HUES64 (cell line): ENCODE measurements around the gene RHBDL2.
"Not testable (repeated sequence)": the region's sequence is repeated elsewhere in the genome, so short reads cannot be mapped to it uniquely, and the experiment has no call there.

Source experiments
- H3K27ac ChIP-seq: 2 replicates; pipeline ENCODE4 v1.7.0; 2013; ENCODE audit warnings: low read depth, low read length, inconsistent platforms
- H3K27me3 ChIP-seq: 2 replicates; pipeline ENCODE4 v1.6.1; 2013; ENCODE audit warnings: mild to moderate bottlenecking, low read length; ENCODE audit not compliant: insufficient read depth
- H3K36me3 ChIP-seq: 2 replicates; pipeline ENCODE4 v1.6.1; 2013; ENCODE audit warnings: mild to moderate bottlenecking, low read length; ENCODE audit not compliant: insufficient read depth
- H3K4me1 ChIP-seq: 2 replicates; pipeline ENCODE4 v1.6.1; 2013; ENCODE audit warnings: mild to moderate bottlenecking, low read length, moderate library complexity; ENCODE audit not compliant: insufficient read depth
- H3K4me3 ChIP-seq: 2 replicates; pipeline ENCODE4 v1.5.1; 2013; ENCODE audit warnings: mild to moderate bottlenecking, low read length, moderate library complexity
- H3K9ac ChIP-seq: 2 replicates; pipeline ENCODE4 v1.6.1; 2013; ENCODE audit warnings: mild to moderate bottlenecking, low read depth, low read length
- H3K9me3 ChIP-seq: 2 replicates; pipeline ENCODE4 v1.6.1; 2013; ENCODE audit warnings: low read depth, low read length; ENCODE audit not compliant: insufficient read depth
- WGBS: fragments of 150-250, 120-280 bp; methylation state at CpG from one replicate; pipeline ENCODE4 v1.1.7; 2013; ENCODE audit warnings: missing lambda C conversion rate; 5-methylcytosine and 5-hydroxymethylcytosine counted together

Gene RHBDL2

GRCh38 chr1:38929476-38929875, 12.2 kb downstream of the RHBDL2 start:
- no peaks in the 10 kb centered on the region for H3K9me3 ChIP-seq
- no peak overlapping the region for H3K9ac ChIP-seq
- H3K27ac ChIP-seq, result no peak overlapping the region
- H3K4me3 ChIP-seq, result no peak overlapping the region
- H3K36me3 ChIP-seq, result no peaks in the 10 kb centered on the region
- H3K4me1 ChIP-seq, result no peaks in the 10 kb centered on the region
- no peaks in the 10 kb centered on the region for H3K27me3 ChIP-seq
- WGBS, result 80% methylated on average over 6 of the region's 6 CpGs

DNA sequence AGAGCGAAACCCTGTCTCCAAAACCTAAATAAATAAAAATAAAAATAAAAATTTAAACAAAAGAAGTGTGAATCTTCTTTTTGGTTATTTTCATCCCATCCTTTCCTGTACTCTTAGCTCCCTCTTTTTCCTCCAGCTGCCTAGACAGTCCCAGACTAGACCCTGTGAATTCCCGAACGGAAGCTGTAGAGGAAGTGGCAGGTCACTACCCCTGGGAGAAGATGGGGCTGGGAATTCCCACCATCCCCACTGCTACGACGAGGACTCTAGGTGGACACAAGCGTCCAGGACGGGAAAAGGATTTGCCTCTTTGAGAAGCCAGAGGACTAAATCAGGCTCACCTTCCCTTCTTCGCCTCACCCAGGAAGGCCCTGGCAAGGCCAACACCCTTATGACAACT, 12.6 kb downstream of the RHBDL2 start:
- H3K9me3 ChIP-seq, result no peaks in the 10 kb centered on the region
- no peak overlapping the region for H3K27ac ChIP-seq
- no peaks in the 10 kb centered on the region for H3K36me3 ChIP-seq
- no peak overlapping the region for H3K9ac ChIP-seq
- H3K4me3 ChIP-seq, result no peak overlapping the region
- no peaks in the 10 kb centered on the region for H3K4me1 ChIP-seq
- no peaks in the 10 kb centered on the region for H3K27me3 ChIP-seq
- WGBS, result 93% methylated on average over 7 of the region's 8 CpGs

DNA sequence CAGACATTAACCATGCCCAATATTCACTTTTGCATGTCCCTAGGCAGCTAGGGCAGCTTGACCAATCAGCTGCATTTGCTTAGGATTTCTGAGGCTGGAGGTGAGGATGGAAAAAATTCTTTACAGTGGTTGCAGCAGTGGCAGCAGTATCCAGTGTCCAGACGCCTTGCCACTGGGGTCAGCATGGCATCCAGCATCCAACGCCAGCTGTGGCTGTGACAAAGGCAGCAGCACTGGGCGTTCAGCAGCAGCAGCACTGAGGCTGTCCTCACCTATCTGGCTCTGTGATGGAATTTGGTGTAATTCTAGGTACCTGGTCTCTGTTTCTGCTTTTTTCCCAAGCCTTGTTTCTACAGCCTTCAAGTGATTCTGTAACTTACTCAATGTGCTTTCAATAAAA, 15.5 kb downstream of the RHBDL2 start:
- Histone ChIP-seq H3K9me3 (no peaks in the 10 kb centered on the region), H3K36me3 (no peaks in the 10 kb centered on the region), H3K4me3 (no peak overlapping the region), H3K4me1 (no peaks in the 10 kb centered on the region), H3K27ac (no peak overlapping the region), H3K27me3 (no peaks in the 10 kb centered on the region), H3K9ac (no peak overlapping the region)
- 90% methylated on average over 3 of the region's 3 CpGs for WGBS

- 91% methylated on average over 2 of the region's 2 CpGs for WGBS
- Histone ChIP-seq H3K4me3 (no peak overlapping the region), H3K27ac (no peak overlapping the region), H3K9me3 (no peaks in the 10 kb centered on the region), H3K4me1 (no peaks in the 10 kb centered on the region), H3K36me3 (no peaks in the 10 kb centered on the region), H3K27me3 (no peaks in the 10 kb centered on the region), H3K9ac (no peak overlapping the region)
These were observed 16.2 kb downstream of the RHBDL2 start for GRCh38 chr1:38925391-38925790.

GRCh38 chr1:38923607-38924006, 18.0 kb downstream of the RHBDL2 start:
- Histone ChIP-seq H3K27ac (no peak overlapping the region), H3K4me3 (no peak overlapping the region), H3K9me3 (no peaks in the 10 kb centered on the region), H3K27me3 (no peaks in the 10 kb centered on the region), H3K4me1 (no peaks in the 10 kb centered on the region), H3K36me3 (no peaks in the 10 kb centered on the region), H3K9ac (no peak overlapping the region)
- 95% methylated on average over 3 of the region's 3 CpGs for WGBS

DNA sequence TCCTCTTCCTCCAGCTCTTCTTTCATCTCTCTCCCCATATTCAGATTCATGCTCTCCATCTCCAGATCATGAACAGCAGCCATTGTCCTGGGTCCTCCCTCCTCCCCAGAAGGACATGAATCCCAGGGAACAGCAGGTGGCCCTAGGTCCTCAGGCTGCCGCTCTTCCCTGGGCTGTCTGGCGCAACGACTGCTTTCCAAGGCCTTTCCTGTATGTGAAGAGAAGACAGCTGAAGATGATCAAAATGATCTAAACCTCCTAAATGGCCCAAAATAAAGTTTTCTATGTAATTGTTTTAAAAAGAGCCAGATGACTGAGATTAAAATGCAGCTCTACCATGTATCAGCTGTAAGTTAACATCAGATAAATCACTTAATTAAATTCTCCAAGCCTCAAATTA, 22.5 kb downstream of the RHBDL2 start:
- H3K27me3 ChIP-seq, result no peaks in the 10 kb centered on the region
- H3K27ac ChIP-seq, result no peak overlapping the region
- H3K36me3 ChIP-seq, result no peaks in the 10 kb centered on the region
- H3K4me3 ChIP-seq, result no peak overlapping the region
- WGBS, result 57% methylated on average over 3 of the region's 3 CpGs
- H3K4me1 ChIP-seq, result no peaks in the 10 kb centered on the region
- H3K9ac ChIP-seq, result no peak overlapping the region
- H3K9me3 ChIP-seq, result no peaks in the 10 kb centered on the region

DNA sequence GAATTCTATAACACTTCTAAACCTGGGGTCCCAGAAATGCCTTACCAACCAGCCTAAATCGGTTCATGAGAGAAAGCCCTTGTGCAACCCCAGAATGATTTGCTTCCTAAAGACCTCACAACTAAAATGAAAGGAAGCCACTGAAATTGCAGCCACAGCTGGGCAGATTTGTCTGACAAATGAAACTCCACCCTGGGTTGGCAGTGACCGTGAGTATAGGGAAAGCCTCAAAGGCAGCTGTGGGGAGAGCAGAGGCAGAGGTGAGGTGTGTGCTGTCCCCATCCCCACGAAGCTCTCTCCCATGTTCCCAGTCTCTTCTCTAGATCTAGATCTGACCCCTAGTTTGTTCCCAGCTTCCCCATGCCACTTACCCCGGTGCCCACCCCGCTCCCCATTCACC, 23.1 kb downstream of the RHBDL2 start:
- Histone ChIP-seq H3K4me3 (no peak overlapping the region), H3K4me1 (no peaks in the 10 kb centered on the region), H3K36me3 (no peaks in the 10 kb centered on the region), H3K27ac (no peak overlapping the region), H3K9me3 (no peaks in the 10 kb centered on the region), H3K27me3 (no peaks in the 10 kb centered on the region), H3K9ac (no peak overlapping the region)
- 83% methylated on average over 5 of the region's 5 CpGs for WGBS

- Histone ChIP-seq H3K27me3 (no peaks in the 10 kb centered on the region), H3K9ac (no peak overlapping the region), H3K4me1 (no peaks in the 10 kb centered on the region), H3K27ac (no peak overlapping the region), H3K36me3 (no peaks in the 10 kb centered on the region), H3K9me3 (no peaks in the 10 kb centered on the region), H3K4me3 (no peak overlapping the region)
- 100% methylated on average over 1 of the region's 1 CpG for WGBS
These were observed 23.9 kb downstream of the RHBDL2 start for GRCh38 chr1:38917772-38918171.

DNA sequence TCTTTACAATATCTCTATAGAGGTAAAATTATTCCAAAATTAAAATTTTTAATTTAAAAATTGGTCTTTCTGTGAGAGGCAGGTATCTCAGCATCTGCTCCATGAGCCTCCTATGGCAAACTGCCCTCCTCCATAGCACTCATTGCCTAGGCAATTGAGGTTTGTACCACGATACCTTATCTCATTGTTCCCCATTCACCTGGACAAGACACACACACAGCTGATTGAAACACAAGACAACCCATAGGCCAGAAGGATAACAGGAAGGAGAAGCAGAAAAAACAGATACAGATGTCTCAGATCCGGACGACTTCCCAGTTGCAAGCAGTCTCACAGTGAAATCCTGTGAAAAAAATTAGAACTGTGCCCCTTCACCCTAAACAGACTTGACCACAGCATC, 24.3 kb downstream of the RHBDL2 start:
- WGBS, result 96% methylated on average over 3 of the region's 3 CpGs
- Histone ChIP-seq H3K9ac (no peak overlapping the region), H3K9me3 (no peaks in the 10 kb centered on the region)

DNA sequence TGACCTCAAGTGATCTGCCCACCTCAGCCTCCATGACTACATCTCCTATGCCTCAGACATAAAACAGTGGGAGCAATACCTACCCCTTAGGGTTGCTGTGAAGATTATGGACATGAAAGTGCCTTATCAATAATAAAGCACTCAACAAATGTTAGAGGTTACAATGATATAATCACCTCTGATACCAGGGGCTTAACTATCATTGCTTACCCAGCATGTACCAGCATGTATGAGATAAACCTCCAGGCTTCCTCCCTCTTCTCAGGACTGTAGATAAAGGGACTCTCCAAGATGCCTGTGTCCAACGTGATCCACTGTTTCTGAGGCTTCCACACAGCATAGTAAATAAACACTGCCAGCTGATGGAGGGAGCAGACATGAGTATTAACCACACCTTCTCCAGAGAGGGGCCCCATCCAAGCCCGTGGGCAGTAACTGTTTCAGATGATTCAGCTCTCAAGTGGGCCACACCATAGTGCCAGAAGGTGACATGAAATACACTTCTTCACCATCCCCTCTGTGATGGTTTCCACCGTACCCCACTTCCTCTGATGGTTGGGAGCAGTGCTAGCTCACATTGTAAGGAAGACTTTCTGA, 26.2 kb downstream of the RHBDL2 start:
- WGBS, result 69% methylated on average over 3 of the region's 3 CpGs
- H3K4me1 ChIP-seq, result no peaks in the 10 kb centered on the region
- H3K9me3 ChIP-seq, result no peaks in the 10 kb centered on the region

More for the DNA sequence above, 24.3 kb downstream of the RHBDL2 start:
- Histone ChIP-seq H3K27ac (no peak overlapping the region), H3K4me3 (no peak overlapping the region), H3K27me3 (no peaks in the 10 kb centered on the region), H3K4me1 (no peaks in the 10 kb centered on the region), H3K36me3 (no peaks in the 10 kb centered on the region)

DNA sequence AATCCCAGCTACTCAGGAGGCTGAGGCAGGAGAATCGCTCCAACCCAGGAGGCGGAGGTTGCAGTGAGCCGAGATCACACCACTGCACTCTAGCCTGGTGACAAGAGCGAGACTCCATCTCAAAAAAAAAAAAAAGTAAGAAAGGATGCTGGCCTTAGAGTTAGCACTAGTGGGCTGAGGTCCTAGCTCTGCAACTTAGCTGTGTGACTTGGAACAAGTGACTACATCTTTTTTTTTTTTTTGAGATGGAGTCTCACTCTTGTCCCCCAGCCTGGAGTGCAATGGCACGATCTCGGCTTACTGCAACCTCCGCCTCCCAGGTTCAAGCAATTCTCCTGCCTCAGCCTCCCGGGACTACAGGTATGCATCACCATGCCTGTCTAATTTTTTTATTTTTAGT, 26.7 kb downstream of the RHBDL2 start:
- WGBS, result 94% methylated on average over 8 of the region's 8 CpGs
- H3K4me3 ChIP-seq, H3K4me1 ChIP-seq, H3K9ac ChIP-seq, H3K9me3 ChIP-seq, H3K27me3 ChIP-seq, H3K36me3 ChIP-seq, H3K27ac ChIP-seq: not testable (repeated sequence)

More for the DNA sequence above, 26.2 kb downstream of the RHBDL2 start:
- Histone ChIP-seq H3K4me3 (no peak overlapping the region), H3K9ac (no peak overlapping the region), H3K27ac (no peak overlapping the region), H3K27me3 (no peaks in the 10 kb centered on the region), H3K36me3 (no peaks in the 10 kb centered on the region)

DNA sequence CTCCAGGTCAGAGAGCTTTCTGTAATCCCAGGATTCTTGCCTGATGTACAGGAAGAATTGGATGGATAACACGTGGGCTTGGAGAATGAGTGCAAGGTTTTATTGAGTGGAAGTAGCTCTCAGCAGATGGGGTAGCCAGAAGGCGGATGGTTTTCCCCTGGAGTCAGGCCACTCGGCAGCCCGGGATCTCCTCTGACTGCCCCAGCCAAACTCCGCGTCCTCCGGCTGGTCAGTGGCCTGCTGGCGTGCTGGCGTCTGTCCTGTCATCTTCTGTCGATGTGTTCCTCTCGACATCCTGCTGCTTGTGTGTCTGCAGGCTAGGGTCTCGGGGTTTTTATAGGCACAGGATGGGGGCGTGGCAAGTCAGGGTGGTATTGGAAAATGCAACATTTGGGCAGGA, 32.8 kb downstream of the RHBDL2 start:
- no peaks in the 10 kb centered on the region for H3K36me3 ChIP-seq
- no peaks in the 10 kb centered on the region for H3K27me3 ChIP-seq
- no peak overlapping the region for H3K9ac ChIP-seq
- H3K27ac ChIP-seq, result no peak overlapping the region
- 94% methylated on average over 13 of the region's 13 CpGs for WGBS
- H3K9me3 ChIP-seq, result peaks cover 7% of the 10 kb centered on the region
- no peaks in the 10 kb centered on the region for H3K4me1 ChIP-seq
- H3K4me3 ChIP-seq, result no peak overlapping the region
